ENCODE data around the gene DNAL4.
A peak's percentile ranks its signal among the peaks of the same experiment; 100 is the strongest.
"Not testable (repeated sequence)": the region's sequence is repeated elsewhere in the genome, so short reads cannot be mapped to it uniquely, and the experiment has no call there.

Gene DNAL4

DNA sequence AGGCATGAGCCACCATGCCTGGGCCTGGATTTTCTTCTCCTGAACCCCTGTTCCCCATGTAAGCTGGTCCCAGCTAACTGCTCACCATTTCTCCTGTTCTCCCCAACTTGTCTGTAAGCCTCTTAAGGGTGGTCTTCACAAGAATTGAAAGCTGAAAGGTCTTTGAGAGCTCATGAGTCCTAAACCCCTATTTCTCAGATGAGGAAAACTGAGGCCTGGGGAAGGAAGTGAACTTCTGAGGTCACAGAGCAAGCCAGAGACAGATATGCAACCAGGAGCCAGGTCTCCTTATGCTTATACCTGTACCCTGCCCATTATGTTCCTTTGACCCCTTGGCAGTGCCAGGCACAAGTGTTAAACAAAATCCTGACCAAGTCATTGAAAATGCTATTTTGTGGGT is 33.6 kb upstream of the DNAL4 start:
- DNase-seq (ENCODE audit: low read depth in 2 of 2): no peak

- no peak for DNase-seq (ENCODE audit: low read depth in 2 of 2)
Measured at GRCh38 chr22:38826801-38827200, 32.9 kb upstream of the DNAL4 start.

DNA sequence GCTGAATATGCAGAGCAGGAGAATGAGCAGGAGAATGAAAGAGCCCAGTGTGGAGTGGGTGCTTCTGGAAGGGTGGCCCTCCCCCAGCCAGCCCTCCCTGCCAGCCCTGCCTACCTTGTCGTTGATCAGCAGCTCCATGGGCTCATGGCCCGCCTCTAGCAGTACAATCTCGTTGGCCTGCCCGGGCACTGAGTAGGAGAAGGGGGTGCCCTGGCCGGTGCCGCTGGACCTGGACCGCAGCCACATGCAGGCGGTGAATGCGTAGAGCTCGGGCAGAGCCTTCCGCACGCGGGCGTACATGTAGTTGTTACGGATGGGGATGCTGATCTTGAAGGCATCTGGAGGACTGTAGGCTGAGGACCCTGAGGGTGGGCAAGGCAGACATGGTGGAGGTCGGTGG is 32.4 kb upstream of the DNAL4 start:
- no peak for DNase-seq (ENCODE audit: low read depth in 2 of 2)

GRCh38 chr22:38824585-38824984 is 30.6 kb upstream of the DNAL4 start:
- peak in 1 of 2 donors; percentile 10 for DNase-seq (ENCODE audit: low read depth in 2 of 2)

DNA sequence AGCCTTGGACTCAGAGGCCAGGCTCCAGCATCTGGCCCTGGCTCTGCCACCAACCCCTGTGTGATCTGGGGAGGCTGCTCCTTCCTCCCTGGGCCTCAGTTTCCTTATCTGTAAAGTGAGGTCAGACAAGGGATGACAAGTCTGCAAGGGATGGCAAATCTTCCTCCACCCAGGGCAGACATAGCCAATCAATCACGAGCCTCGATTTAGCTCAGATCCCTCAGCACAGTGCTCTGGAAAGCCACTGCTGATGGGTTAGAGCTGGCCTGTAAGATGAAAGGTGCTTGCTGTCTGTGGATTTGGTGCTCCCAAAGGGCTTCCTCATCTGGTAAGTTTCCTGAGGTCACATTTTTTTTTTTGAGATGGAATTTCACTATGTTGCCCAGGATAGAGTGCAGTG is 29.7 kb upstream of the DNAL4 start:
- DNase-seq (ENCODE audit: low read depth in 2 of 2): no peak

- DNase-seq (ENCODE audit: low read depth in 2 of 2): no peak
Measured at GRCh38 chr22:38823076-38823475, 29.1 kb upstream of the DNAL4 start.

GRCh38 chr22:38820020-38820419 is 26.1 kb upstream of the DNAL4 start:
- DNase-seq (ENCODE audit: low read depth in 2 of 2): no peak

DNA sequence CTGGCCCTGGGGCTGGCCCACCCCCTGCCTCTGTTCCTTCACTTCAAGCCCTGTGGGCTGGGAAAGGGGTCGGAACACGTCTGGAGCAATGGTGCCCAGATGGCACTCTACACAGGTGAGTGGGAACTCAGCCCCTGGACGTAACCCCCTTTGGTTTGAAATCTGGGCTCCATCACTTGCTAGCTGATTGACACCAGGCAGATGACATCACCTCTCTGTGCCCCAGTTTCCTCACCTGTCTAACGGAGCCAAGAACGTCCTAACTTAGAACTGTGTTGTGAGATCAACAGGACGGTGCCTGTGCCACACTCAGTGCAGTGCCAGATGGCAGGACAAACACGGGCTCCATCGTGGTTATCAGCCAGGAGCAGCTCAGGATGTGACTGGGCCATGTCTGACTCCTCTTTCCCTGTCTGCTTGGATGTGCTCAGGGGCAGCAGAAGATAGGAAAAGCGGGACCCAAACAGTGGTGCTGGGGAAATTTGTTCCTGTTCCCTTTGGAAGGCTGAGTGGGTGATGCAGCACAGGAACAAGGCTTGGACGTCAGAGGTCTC is 25.5 kb upstream of the DNAL4 start:
- no peak for DNase-seq (ENCODE audit: low read depth in 2 of 2)

DNA sequence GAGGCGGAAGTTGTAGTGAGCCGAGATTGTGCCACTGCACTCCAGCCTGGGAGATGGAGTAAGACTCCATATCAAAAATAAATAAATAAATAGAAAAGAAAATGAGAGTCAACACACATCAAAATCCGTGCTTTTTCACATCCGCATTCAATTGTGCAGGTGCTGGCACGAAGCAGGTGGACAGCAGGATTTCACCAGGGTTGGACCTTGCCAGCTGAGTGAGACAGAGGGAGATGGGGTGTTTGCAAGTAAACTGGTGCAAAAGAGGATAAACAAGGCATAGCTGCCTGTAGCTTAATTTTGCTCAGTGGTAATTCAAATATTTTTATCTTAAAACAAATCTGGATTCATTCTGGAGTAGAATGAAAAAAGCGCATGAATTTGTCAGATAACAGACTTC is 23.3 kb upstream of the DNAL4 start:
- no peak for DNase-seq (ENCODE audit: low read depth in 2 of 2)

GRCh38 chr22:38815842-38816241 is 21.9 kb upstream of the DNAL4 start:
- DNase-seq (ENCODE audit: low read depth in 2 of 2): no peak

GRCh38 chr22:38811241-38811640 is 17.3 kb upstream of the DNAL4 start:
- no peak for DNase-seq (ENCODE audit: low read depth in 2 of 2)

DNA sequence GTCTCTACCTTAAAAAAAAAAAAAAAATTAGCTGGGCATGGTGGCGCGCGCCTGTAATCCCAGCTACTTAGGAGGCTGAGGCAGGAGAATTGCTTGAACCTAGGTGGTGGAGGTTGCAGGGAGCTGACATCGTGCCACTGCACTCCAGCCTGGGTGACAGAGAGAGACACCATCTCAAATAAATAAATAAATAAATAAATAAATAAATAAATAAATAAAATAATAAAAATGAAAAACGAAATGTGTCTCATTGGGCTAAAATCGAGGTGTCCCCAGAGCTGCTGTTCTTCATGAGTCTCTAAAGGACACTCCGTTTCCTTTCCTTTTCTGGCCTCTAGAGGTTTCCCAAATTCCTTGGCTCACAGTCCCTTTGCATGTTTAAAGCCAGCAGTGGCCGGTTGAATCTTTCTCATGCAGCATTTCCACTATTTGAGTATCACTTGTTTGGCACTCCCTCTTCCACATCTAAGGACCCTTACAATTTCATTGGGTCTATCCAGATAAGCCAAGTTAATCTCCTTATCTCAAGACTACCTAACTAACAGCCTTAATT is 11.2 kb upstream of the DNAL4 start:
- not testable (repeated sequence) for DNase-seq (ENCODE audit: low read depth in 2 of 2)

GRCh38 chr22:38802671-38803121 is 8.8 kb upstream of the DNAL4 start:
- no peak for DNase-seq (ENCODE audit: low read depth in 2 of 2)

DNA sequence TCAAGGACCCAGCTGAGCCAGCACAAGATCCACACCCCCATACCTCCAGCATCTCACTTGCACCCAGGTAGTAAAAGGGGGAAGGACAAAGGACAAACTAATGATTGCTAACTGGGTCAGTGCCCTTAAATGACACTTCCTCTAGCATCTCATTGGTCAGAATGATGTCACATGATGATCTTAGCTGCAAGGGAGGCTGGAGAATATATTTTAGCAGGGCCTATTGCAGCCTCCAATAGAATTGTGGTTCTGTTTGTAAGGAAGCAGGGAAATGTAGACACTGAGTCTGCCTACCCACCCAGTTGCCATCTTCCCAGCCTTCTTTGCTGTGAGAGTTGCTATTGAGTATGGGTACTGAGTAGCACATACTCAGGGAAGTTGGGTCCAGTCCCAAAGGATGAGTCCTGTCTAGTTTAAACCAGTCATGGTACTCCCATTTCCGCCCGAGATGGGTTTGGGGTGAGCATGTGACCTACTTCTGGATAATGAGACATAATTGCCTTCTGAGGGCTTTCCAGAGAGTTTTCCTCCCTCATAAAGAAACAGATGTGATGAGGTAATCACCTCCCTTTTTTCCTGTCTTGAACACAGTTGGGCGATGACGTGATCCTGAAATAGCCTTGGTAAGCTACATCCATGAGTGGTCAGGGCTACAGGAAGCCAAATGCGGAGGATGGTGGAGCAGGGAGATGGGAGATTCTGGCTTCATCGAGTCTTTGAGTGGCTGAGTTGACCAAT is 5.5 kb upstream of the DNAL4 start:
- DNase-seq (ENCODE audit: low read depth in 2 of 2): no peak

DNA sequence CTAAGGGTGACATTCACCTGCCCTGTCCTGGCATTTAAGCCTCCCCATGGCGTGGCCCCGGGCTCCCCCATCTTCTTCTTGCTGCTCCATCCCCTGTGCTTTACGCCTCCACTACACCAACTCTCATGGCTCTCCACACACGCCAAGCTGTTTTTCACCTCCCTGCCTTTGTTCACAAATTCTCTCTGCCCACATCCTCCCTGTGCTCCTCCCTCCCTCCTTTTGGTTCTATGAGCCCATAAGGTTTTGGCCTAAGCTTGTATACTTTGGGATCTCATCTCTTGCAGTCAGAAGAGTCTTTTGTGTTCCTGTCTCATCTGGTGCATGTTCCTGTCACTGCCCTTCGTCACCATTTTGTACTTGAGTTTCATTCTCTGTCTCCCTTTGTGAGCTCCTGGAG is 4.6 kb upstream of the DNAL4 start:
- DNase-seq (ENCODE audit: low read depth in 2 of 2): no peak

DNA sequence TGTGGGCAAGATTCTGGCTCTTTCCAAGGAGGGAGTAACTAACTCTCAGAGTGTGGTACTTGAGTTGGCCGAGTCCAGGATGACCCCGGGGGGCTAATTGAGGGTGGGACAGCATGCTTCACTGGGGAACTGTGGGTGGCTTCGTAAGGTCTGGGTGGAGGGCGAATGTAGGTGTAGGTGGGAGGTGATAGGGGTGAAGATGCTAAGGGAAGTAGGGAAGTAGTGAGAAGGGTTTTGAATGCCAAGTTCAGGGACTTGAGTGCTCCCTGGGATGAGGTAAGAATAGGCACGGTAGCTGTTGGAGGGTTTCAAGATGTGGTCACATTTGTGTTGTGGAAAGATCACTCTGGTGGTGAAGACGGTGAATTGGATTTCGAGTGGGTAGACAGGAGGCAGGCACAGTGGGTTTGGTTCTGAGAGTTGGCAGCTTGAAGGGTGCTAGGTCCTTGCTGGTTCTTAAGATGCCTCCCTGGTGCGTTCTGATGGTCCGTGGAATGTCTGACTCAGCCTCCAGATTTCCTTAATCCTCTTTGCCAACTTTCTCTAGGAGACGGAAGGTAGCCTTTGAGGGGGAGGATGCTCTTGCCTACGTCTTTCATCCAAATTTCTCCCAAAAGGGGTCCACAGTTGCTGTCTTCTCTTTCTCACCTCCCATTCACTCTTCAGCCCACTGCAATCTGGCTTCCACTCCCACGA is 2.5 kb upstream of the DNAL4 start:
- no peak for DNase-seq (ENCODE audit: low read depth in 2 of 2)

DNA sequence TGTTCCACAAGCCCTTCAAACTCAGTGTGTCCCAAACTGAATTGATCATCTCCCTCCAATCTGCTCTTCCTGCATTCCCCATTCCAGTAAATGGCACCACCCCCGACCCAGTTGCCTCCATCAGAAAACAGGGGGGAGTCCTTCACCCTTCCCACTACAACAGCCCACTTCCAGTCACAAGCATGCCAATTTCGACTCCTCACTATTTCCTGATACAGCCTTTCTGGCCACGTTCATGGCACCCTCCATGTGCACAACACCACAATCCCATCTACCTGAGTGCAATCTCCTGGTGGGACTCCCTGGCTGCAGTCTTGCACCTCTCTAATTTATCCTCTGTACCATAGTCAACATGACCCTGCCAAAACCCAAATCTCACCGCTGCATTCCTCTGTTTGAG is 1.6 kb upstream of the DNAL4 start:
- DNase-seq (ENCODE audit: low read depth in 2 of 2): no peak

GRCh38 chr22:38793317-38793716 is 626 bp downstream of the DNAL4 start:
- DNase-seq (ENCODE audit: low read depth in 2 of 2): no peak

DNA sequence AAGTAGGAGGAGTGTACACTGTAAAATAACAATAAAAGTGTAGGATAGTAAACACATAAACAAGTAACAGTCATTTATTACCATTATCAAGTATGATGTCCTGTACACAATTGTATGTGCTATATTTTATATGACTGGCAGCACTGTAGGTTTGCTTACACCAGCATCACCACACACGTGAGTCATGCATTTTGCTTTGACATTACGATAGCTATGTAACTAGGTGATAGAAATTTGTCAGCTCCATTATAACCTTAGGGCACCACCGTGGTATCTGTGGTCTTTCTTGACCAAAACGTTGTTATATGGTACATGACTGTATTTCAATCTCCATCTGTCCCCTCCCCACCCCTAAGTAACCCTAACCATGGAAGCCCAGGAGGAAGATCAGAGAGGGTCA is 1.1 kb downstream of the DNAL4 start:
- DNase-seq (ENCODE audit: low read depth in 2 of 2): no peak

- no peak for DNase-seq (ENCODE audit: low read depth in 2 of 2)
Measured at GRCh38 chr22:38789606-38790005, 4.3 kb downstream of the DNAL4 start.

- no peak for DNase-seq (ENCODE audit: low read depth in 2 of 2)
Measured at GRCh38 chr22:38788846-38789245, 5.1 kb downstream of the DNAL4 start.

DNA sequence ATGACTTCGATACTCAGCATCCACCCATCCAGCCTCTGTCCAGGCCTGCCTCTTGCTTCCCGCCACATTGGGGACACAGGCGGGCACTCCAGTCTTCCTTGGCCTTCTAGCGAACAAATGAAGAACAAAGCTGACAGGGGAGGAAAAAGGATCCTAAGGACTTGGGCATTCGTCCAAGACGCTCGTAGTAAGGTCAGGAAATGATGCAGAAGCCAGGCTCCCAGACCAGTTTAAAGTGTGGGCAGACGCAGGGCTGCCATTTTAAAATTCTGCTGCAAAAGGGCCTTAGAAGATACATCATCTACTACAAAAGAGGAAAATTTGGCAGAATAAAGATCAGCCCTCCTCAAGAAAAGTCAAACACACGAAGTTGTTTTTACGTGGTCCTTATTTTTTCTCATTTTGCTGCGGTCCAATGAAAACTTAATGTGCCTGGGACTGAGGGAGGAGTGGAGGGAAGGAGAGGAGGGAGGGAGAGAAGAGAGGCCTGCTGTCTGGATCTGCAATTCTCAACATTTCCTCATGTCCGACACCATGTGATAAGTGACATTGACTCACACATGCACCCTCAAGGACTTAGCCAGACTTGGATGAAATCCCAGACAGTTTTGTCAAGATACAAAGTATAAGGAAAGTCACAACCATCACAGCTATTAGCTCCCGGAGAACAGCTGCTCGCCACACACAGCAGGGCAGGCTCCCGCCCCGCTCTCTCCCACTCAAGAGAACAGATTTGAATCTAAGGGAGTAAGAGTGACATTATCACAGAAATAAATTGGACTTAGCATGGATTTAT is 5.7 kb downstream of the DNAL4 start:
- DNase-seq (ENCODE audit: low read depth in 2 of 2): no peak
